Muscle of leg (tissue), 16 donors: ENCODE data around the gene OR9A4. TPM values are rescaled to one million over a fixed set of nuclear protein-coding genes. Genes with fewer than 3 reads are reported as not detected.

ENCODE experiments used
- DNase-seq: peaks from one replicate; pipeline ENCODE4 v3.0.0; 2013
- H3K27ac ChIP-seq: one replicate; pipeline ENCODE4 v1.5.1; 2013; ENCODE audit warnings: mild to moderate bottlenecking, low read length, control low read depth
- H3K27me3 ChIP-seq: one replicate; pipeline ENCODE4 v1.6.1; 2013; ENCODE audit warnings: low read length; ENCODE audit not compliant: control insufficient read depth, insufficient read depth
- H3K36me3 ChIP-seq: one replicate; pipeline ENCODE4 v1.6.1; 2013; ENCODE audit warnings: low read length; ENCODE audit not compliant: control insufficient read depth, insufficient read depth
- H3K4me1 ChIP-seq: one replicate; pipeline ENCODE4 v1.6.1; 2013; ENCODE audit warnings: low read length; ENCODE audit not compliant: control insufficient read depth, insufficient read depth
- H3K4me3 ChIP-seq: one replicate; pipeline ENCODE4 v1.5.1; 2013; ENCODE audit warnings: low read length, control low read depth
- H3K9me3 ChIP-seq: replicated peaks from 2 replicates; pipeline ENCODE4 v1.6.1; 2013; ENCODE audit warnings: low read depth, low read length; ENCODE audit not compliant: control insufficient read depth
- WGBS: methylation state at CpG from one replicate; pipeline ENCODE4 v1.1.5; 2013; ENCODE audit warnings: missing lambda C conversion rate; ENCODE audit not compliant: insufficient coverage; 5-methylcytosine and 5-hydroxymethylcytosine counted together
- long read RNA-seq, 11 donors: transcript quantifications; one replicate each; lab custom pipeline, GENCODE V29; 2026
- polyA plus RNA-seq, 8 donors: library from polyadenylated mRNA; unstranded; fragments of 120-200 nt; gene quantifications; one replicate each; pipeline versions ENCODE4 v1.2.1 to v1.2.3, GENCODE V29; 2013; ENCODE audit warnings: inconsistent platforms in 1 of 8, low replicate concordance in 1 of 8; ENCODE audit not compliant: insufficient read length in 8 of 8, insufficient read depth in 1 of 8
- total RNA-seq: library from RNA; stranded (reverse); fragments of 120-200 nt; gene quantifications from one replicate; pipeline ENCODE4 v1.2.4, GENCODE V29; 2013

OR9A4 gene, protein sequence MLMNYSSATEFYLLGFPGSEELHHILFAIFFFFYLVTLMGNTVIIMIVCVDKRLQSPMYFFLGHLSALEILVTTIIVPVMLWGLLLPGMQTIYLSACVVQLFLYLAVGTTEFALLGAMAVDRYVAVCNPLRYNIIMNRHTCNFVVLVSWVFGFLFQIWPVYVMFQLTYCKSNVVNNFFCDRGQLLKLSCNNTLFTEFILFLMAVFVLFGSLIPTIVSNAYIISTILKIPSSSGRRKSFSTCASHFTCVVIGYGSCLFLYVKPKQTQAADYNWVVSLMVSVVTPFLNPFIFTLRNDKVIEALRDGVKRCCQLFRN
- total RNA-seq (not detected), polyA plus RNA-seq (under 1 TPM in 1 of 8 donors, not detected in 7; 0.21 TPM)
- long read RNA-seq, donor 1 = 0 reads
- long read RNA-seq, donor 2 = 0 reads
- long read RNA-seq, donor 3 = 0 reads
- long read RNA-seq, donor 4 = 0 reads
- long read RNA-seq, donor 5 = 0 reads
- long read RNA-seq, donor 6 = 0 reads
- long read RNA-seq, donor 7 = 0 reads
- long read RNA-seq, donor 8 = 0 reads
- long read RNA-seq, donor 9 = 0 reads
- long read RNA-seq, donor 10 = 0 reads
- long read RNA-seq, donor 11 = 0 reads

DNA sequence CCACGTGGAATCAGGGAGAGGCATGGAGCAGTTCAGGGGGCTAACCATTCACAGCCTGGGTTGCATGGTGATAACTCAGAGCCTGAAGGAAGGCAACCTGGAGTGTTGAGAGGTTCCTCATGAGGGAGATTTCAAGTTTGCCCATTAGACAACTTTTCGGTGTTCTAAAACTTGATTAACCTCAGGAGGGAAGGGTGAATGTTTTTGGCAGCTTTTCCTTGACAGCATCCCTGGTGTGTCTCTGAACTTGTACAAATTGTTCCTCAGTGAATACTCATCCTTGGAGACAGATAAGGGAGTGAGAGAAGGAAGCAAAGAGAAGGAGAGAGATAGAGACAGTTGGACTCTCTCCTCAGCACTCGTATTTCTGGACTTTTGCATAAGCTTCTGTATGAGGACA, at the start of gene OR9A4:
OR9A4 (plus strand) TSS at position 301 of the 400 bp plus-strand sequence. CDS start 2,477 bp downstream, outside the sequence.
- Histone ChIP-seq H3K36me3 (no peaks in the 10 kb centered on the region), H3K27ac (no peak within 1 kb of the TSS), H3K9me3 (peaks cover 7% of the 10 kb centered on the region), H3K4me3 (no peak within 1 kb of the TSS), H3K27me3 (no peaks in the 10 kb centered on the region), H3K4me1 (no peaks in the 10 kb centered on the region)
- no peak for DNase-seq
- 81% methylated on average over 2 of the region's 3 CpGs for WGBS

- 80% methylated on average over 1 of the region's 2 CpGs for WGBS
- Histone ChIP-seq H3K27ac (no peak overlapping the region), H3K9me3 (peaks cover 5% of the 10 kb centered on the region), H3K4me3 (no peak overlapping the region), H3K4me1 (no peaks in the 10 kb centered on the region), H3K36me3 (no peaks in the 10 kb centered on the region), H3K27me3 (no peaks in the 10 kb centered on the region)
- DNase-seq = no peak
Measured at GRCh38 chr7:141866974-141867373, 49.2 kb upstream of the OR9A4 start.

- no peak for DNase-seq
- WGBS = 81% methylated on average over 3 of the region's 3 CpGs
Measured at GRCh38 chr7:141872931-141873330, 43.3 kb upstream of the OR9A4 start.

DNA sequence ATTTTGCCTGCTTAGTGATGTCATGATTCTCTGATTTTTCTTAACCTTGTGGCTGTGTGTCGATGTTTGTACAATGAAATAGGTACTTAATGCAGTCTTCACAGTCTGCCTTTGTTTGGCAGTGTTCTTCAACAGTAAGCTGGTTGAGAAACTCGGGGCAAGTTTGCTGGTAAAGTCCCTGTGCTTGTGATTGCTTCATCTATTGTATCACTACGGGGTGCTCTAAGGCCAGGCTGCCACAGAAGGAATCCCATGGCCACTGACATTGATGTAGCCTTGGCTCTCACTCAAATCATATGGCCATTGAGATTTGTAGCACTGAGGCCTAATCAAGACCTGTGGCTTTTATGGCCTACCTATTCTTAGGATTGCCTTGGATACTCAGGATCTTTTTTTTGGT, 41.4 kb upstream of the OR9A4 start:
- DNase-seq = no peak
- Histone ChIP-seq H3K9me3 (peaks cover 11% of the 10 kb centered on the region), H3K27ac (no peak overlapping the region), H3K4me3 (no peak overlapping the region), H3K4me1 (no peaks in the 10 kb centered on the region), H3K36me3 (no peaks in the 10 kb centered on the region), H3K27me3 (no peaks in the 10 kb centered on the region)
- no CpG with 5 or more reads among the region's 3 CpGs for WGBS

More at GRCh38 chr7:141872931-141873330, 43.3 kb upstream of the OR9A4 start:
- Histone ChIP-seq H3K4me1 (no peaks in the 10 kb centered on the region), H3K9me3 (peaks cover 9% of the 10 kb centered on the region), H3K36me3 (no peaks in the 10 kb centered on the region), H3K27me3 (no peaks in the 10 kb centered on the region), H3K27ac (no peak overlapping the region), H3K4me3 (no peak overlapping the region)

GRCh38 chr7:141875453-141875852, 40.7 kb upstream of the OR9A4 start:
- no CpG with 5 or more reads among the region's 2 CpGs for WGBS
- DNase-seq = no peak
- Histone ChIP-seq H3K27ac (no peak overlapping the region), H3K4me1 (no peaks in the 10 kb centered on the region), H3K27me3 (no peaks in the 10 kb centered on the region), H3K9me3 (peaks cover 11% of the 10 kb centered on the region), H3K4me3 (no peak overlapping the region), H3K36me3 (no peaks in the 10 kb centered on the region)

DNA sequence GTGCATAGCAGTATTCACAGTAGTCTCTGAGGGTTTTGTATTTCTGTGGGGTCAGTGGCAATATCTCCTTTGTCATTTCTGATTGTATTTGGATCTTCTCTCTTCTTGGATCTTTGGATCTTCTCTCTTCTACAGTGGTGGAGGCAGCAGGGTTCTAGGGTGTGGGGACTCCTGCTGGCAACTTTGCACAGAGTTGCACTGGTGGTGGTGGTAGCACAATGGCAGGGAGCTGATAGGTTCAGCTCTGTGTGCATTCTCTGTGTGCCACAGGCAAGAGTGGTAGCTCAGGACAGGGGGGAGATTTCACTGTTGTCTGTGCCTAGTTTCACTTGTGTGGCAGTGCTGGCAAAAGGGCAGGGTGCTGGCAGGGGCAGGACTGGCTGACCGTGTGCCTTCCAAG, 39.8 kb upstream of the OR9A4 start:
- H3K9me3 ChIP-seq = peaks cover 15% of the 10 kb centered on the region
- no peaks in the 10 kb centered on the region for H3K27me3 ChIP-seq
- 71% methylated on average over 1 of the region's 1 CpG for WGBS
- H3K36me3 ChIP-seq = no peaks in the 10 kb centered on the region
- no peak overlapping the region for H3K27ac ChIP-seq
- H3K4me3 ChIP-seq = no peak overlapping the region
- no peak for DNase-seq
- no peaks in the 10 kb centered on the region for H3K4me1 ChIP-seq

DNA sequence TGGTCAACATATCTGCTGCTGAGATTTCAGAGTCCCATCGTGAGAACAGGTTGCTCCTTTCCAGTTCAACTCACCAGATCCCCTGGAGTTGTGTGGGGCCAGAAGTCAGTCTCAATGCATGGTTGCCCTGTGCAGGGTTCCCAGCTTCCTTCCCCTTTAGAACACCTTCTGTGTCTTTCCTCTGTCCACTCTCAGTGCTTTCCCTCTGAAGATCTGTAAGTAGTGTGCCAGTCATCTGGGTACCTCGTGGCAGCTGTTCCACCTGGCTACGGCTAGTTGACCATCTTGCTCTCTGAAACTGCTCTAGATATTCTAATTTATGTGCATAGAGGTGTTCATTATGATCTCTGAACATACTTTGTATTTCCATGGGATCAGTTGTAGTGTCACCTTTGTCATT, 38.8 kb upstream of the OR9A4 start:
- Histone ChIP-seq H3K4me1 (no peaks in the 10 kb centered on the region), H3K4me3 (no peak overlapping the region), H3K36me3 (no peaks in the 10 kb centered on the region), H3K27ac (no peak overlapping the region), H3K9me3 (peaks cover 15% of the 10 kb centered on the region), H3K27me3 (no peaks in the 10 kb centered on the region)
- WGBS = no CpG with 5 or more reads among the region's 3 CpGs
- no peak for DNase-seq

- WGBS = 88% methylated on average over 2 of the region's 5 CpGs
- H3K4me3 ChIP-seq = no peak overlapping the region
- no peak for DNase-seq
Measured at GRCh38 chr7:141880960-141881359, 35.2 kb upstream of the OR9A4 start.

GRCh38 chr7:141884539-141885225, 31.5 kb upstream of the OR9A4 start:
- no peaks in the 10 kb centered on the region for H3K4me1 ChIP-seq
- no peak overlapping the region for H3K4me3 ChIP-seq
- H3K36me3 ChIP-seq = no peaks in the 10 kb centered on the region
- peak; percentile 3 for DNase-seq
- 46% methylated on average over 3 of the region's 5 CpGs for WGBS
- H3K9me3 ChIP-seq = peaks cover 14% of the 10 kb centered on the region
- no peak overlapping the region for H3K27ac ChIP-seq
- H3K27me3 ChIP-seq = no peaks in the 10 kb centered on the region

More at GRCh38 chr7:141880960-141881359, 35.2 kb upstream of the OR9A4 start:
- H3K36me3 ChIP-seq = no peaks in the 10 kb centered on the region
- H3K27me3 ChIP-seq = no peaks in the 10 kb centered on the region
- peaks cover 19% of the 10 kb centered on the region for H3K9me3 ChIP-seq
- H3K4me1 ChIP-seq = no peaks in the 10 kb centered on the region
- H3K27ac ChIP-seq = no peak overlapping the region

GRCh38 chr7:141889321-141889720, 26.9 kb upstream of the OR9A4 start:
- no peak overlapping the region for H3K4me3 ChIP-seq
- no peaks in the 10 kb centered on the region for H3K27me3 ChIP-seq
- H3K9me3 ChIP-seq = peaks cover 6% of the 10 kb centered on the region
- no CpG with 5 or more reads among the region's 1 CpG for WGBS
- H3K4me1 ChIP-seq = no peaks in the 10 kb centered on the region
- DNase-seq = no peak
- H3K36me3 ChIP-seq = no peaks in the 10 kb centered on the region
- no peak overlapping the region for H3K27ac ChIP-seq
